Measurements from ENCODE around the gene UBE2M.

DNA sequence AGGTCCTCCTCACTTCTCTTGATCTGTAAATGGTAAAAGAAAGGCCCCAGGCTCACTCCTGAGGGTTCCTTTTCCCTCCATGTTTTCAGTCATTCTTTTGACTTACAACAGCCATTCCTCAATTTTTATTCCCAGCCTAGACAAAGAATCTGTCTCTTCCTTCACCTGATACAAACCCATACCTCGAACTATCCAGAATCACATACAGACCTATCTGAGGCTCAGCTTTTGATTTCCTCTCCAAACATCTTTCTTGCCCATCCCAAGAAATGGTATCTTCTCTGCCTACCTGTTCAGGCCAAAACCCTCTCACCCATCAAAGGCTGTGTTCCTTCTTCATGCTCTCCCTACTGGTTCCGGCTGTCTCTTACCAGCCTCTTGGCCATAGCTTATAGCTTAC is 5.8 kb downstream of the UBE2M start:
- TF ChIP-seq POLR2AphosphoS5 (IDR thresholded peaks at IDR 0.05; ENCODE audit: low read depth) (no peak), EZH2 (IDR thresholded peaks at IDR 0.05; ENCODE audit: low read depth, unreplicated experiment) (no peak), CREB1 (CRISPR knock-in tag; IDR thresholded peaks at IDR 0.05; ENCODE audit: low read depth) (no peak), ZNF331 (CRISPR knock-in tag; IDR thresholded peaks at IDR 0.05; ENCODE audit: low read depth) (no peak), EZH2phosphoT487 (IDR thresholded peaks at IDR 0.05; ENCODE audit: unreplicated experiment) (no peak), ZNF114 (CRISPR knock-in tag; IDR thresholded peaks at IDR 0.05) (no peak), JUNB (IDR thresholded peaks at IDR 0.05; ENCODE audit: unreplicated experiment) (no peak)
- TF ChIP-seq, protein P1, sequence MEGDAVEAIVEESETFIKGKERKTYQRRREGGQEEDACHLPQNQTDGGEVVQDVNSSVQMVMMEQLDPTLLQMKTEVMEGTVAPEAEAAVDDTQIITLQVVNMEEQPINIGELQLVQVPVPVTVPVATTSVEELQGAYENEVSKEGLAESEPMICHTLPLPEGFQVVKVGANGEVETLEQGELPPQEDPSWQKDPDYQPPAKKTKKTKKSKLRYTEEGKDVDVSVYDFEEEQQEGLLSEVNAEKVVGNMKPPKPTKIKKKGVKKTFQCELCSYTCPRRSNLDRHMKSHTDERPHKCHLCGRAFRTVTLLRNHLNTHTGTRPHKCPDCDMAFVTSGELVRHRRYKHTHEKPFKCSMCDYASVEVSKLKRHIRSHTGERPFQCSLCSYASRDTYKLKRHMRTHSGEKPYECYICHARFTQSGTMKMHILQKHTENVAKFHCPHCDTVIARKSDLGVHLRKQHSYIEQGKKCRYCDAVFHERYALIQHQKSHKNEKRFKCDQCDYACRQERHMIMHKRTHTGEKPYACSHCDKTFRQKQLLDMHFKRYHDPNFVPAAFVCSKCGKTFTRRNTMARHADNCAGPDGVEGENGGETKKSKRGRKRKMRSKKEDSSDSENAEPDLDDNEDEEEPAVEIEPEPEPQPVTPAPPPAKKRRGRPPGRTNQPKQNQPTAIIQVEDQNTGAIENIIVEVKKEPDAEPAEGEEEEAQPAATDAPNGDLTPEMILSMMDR (conservative IDR thresholded peaks at IDR 0.05; ENCODE audit: low read depth in 2 of 2), result no peak
- TF ChIP-seq, protein P2, sequence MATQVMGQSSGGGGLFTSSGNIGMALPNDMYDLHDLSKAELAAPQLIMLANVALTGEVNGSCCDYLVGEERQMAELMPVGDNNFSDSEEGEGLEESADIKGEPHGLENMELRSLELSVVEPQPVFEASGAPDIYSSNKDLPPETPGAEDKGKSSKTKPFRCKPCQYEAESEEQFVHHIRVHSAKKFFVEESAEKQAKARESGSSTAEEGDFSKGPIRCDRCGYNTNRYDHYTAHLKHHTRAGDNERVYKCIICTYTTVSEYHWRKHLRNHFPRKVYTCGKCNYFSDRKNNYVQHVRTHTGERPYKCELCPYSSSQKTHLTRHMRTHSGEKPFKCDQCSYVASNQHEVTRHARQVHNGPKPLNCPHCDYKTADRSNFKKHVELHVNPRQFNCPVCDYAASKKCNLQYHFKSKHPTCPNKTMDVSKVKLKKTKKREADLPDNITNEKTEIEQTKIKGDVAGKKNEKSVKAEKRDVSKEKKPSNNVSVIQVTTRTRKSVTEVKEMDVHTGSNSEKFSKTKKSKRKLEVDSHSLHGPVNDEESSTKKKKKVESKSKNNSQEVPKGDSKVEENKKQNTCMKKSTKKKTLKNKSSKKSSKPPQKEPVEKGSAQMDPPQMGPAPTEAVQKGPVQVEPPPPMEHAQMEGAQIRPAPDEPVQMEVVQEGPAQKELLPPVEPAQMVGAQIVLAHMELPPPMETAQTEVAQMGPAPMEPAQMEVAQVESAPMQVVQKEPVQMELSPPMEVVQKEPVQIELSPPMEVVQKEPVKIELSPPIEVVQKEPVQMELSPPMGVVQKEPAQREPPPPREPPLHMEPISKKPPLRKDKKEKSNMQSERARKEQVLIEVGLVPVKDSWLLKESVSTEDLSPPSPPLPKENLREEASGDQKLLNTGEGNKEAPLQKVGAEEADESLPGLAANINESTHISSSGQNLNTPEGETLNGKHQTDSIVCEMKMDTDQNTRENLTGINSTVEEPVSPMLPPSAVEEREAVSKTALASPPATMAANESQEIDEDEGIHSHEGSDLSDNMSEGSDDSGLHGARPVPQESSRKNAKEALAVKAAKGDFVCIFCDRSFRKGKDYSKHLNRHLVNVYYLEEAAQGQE (IDR thresholded peaks at IDR 0.05; ENCODE audit: unreplicated experiment), result no peak
- TF ChIP-seq, protein P3, sequence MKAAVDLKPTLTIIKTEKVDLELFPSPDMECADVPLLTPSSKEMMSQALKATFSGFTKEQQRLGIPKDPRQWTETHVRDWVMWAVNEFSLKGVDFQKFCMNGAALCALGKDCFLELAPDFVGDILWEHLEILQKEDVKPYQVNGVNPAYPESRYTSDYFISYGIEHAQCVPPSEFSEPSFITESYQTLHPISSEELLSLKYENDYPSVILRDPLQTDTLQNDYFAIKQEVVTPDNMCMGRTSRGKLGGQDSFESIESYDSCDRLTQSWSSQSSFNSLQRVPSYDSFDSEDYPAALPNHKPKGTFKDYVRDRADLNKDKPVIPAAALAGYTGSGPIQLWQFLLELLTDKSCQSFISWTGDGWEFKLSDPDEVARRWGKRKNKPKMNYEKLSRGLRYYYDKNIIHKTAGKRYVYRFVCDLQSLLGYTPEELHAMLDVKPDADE (IDR thresholded peaks at IDR 0.05), result no peak

Measured in GM23338 (cell line).